GM12891 (cell line): ENCODE data around the gene CTNNA3.

Source experiments
- POLR2A ChIP-seq: IDR thresholded peaks from 2 replicates; pipeline ENCODE4 v1.6.1; 2011; ENCODE audit warnings: low read depth, low read length, control low read depth
- POLR2AphosphoS5 ChIP-seq: IDR thresholded peaks from 2 replicates; pipeline ENCODE4 v1.6.1; 2011; ENCODE audit warnings: low read depth, low read length, control low read depth

DNA sequence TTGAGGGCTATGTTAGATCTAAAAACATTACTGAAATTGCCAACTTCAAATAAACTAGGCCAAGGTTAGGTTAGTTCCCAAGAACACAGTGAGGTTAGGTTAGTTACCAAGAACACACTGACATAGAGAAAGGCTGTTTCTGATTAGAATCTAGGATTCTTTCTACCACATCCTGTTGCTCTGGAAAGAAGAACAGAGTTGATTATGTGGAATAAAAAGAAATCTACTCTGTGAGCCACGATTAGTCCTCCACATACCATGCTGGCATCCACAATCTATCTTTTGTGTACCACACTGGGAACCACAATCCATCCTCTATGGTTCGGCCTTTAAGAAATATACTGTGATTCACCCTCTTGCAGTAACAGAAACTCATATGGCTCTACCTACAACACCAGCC lies 678.8 kb downstream of the CTNNA3 start:
- TF ChIP-seq POLR2A (no peak), POLR2AphosphoS5 (no peak)
